HepG2 (cell line): Measurements from ENCODE around the gene ST14. TPM values are rescaled to one million over a fixed set of nuclear protein-coding genes. Genes with fewer than 3 reads are reported as not detected.

Source experiments
- AHR ChIP-seq: IDR thresholded peaks from 2 replicates; pipeline ENCODE4 v1.6.1; 2018; ENCODE audit warnings: missing genetic modification reagents, missing compliant biosample characterization
- CTCF ChIP-seq: sonication (generic); formaldehyde crosslinking; IDR thresholded peaks from 2 replicates; pipeline ENCODE4 v1.5.0; 2020; ENCODE audit warnings: mild to moderate bottlenecking, missing genetic modification reagents, moderate library complexity
- ELF4 ChIP-seq: sonication (generic); formaldehyde crosslinking; IDR thresholded peaks from 2 replicates; pipeline ENCODE4 v1.5.0; 2020; ENCODE audit warnings: missing genetic modification reagents, mild to moderate bottlenecking, moderate library complexity, borderline replicate concordance
- KAT8 ChIP-seq: IDR thresholded peaks from 2 replicates; pipeline ENCODE4 v1.6.1; 2016; ENCODE audit warnings: missing genetic modification reagents, missing compliant biosample characterization
- KMT2B ChIP-seq: IDR thresholded peaks from 2 replicates; pipeline ENCODE4 v1.6.1; 2016; ENCODE audit warnings: missing genetic modification reagents, missing compliant biosample characterization
- PCBP1 ChIP-seq: fragments of 200-400 bp; formaldehyde crosslinking; IDR thresholded peaks from 2 replicates; pipeline ENCODE4 v1.6.1; 2017; ENCODE audit warnings: mild to moderate bottlenecking, low read depth, low read length, borderline replicate concordance
- RAD51 ChIP-seq: fragments of 450-650 bp; IDR thresholded peaks from 2 replicates; pipeline ENCODE4 v1.6.1; 2016; ENCODE audit warnings: borderline replicate concordance
- SP2 ChIP-seq: sonication (generic); formaldehyde crosslinking; IDR thresholded peaks from 2 replicates; pipeline ENCODE4 v1.5.1; 2020; ENCODE audit warnings: mild to moderate bottlenecking, missing genetic modification reagents
- SRSF9 ChIP-seq: fragments of 200-400 bp; formaldehyde crosslinking; IDR thresholded peaks from 2 replicates; pipeline ENCODE4 v1.6.1; 2018; ENCODE audit warnings: borderline replicate concordance, mild to moderate bottlenecking, low read depth, low read length; ENCODE audit not compliant: insufficient read depth, poor library complexity, severe bottlenecking
- THRA ChIP-seq: sonication (generic); formaldehyde crosslinking; IDR thresholded peaks from 2 replicates; pipeline ENCODE4 v1.4.0; 2020; ENCODE audit warnings: missing genetic modification reagents, borderline replicate concordance
- ZMYM3 ChIP-seq: sonication (generic); formaldehyde crosslinking; IDR thresholded peaks from 2 replicates; pipeline ENCODE4 v1.5.1; 2020; ENCODE audit warnings: mild to moderate bottlenecking, missing genetic modification reagents
- ZNF264 ChIP-seq: sonication (generic); formaldehyde crosslinking; IDR thresholded peaks from 2 replicates; pipeline ENCODE4 v1.4.0; 2020; ENCODE audit warnings: missing genetic modification reagents
- ZNF44 ChIP-seq: sonication (generic); formaldehyde crosslinking; IDR thresholded peaks from 2 replicates; pipeline ENCODE4 v1.5.1; 2020; ENCODE audit warnings: mild to moderate bottlenecking, missing genetic modification reagents
- ZNF563 ChIP-seq: sonication (generic); formaldehyde crosslinking; IDR thresholded peaks from 2 replicates; pipeline ENCODE4 v1.8.0; 2022; ENCODE audit warnings: mild to moderate bottlenecking, moderate library complexity, missing genetic modification reagents
- ZNF616 ChIP-seq: sonication (generic); formaldehyde crosslinking; IDR thresholded peaks from 2 replicates; pipeline ENCODE4 v1.5.0; 2020; ENCODE audit warnings: low read depth, mild to moderate bottlenecking, missing genetic modification reagents
- ZSCAN29 ChIP-seq: sonication (generic); formaldehyde crosslinking; conservative IDR thresholded peaks from 2 replicates; pipeline ENCODE4 v1.4.0; 2020; ENCODE audit warnings: mild to moderate bottlenecking, missing genetic modification reagents
- polyA plus RNA-seq, 8 experiments: library from polyadenylated mRNA; depleted of rRNA in 3 of 8; stranded (reverse) in 7 of 8; unstranded in 1 of 8; fragments of >200 nt; fragmentation: Illumina TruSeq in 4 of 8; extraction: Trizol in 4 of 8; gene quantifications; 2 replicates each; pipeline versions ENCODE4 v1.2.1 to v1.2.3, GENCODE V29; 2011 to 2016; ENCODE audit warnings: low read depth in 4 of 8, missing spikeins in 1 of 8, mixed read lengths in 1 of 8; ENCODE audit not compliant: insufficient read depth in 1 of 8
- total RNA-seq, 5 experiments: library from RNA; depleted of rRNA; stranded (reverse); fragments of >200 nt; fragmentation: Illumina TruSeq; extraction: Trizol; gene quantifications; 2 replicates each; pipeline ENCODE4 v1.2.3, GENCODE V29; 2016; ENCODE audit warnings: low read depth in 1 of 5
- TF ChIP-seq, protein P1 (sequence below): sonication (generic); IDR thresholded peaks from 2 replicates; pipeline ENCODE4 v1.6.1; 2016; ENCODE audit warnings: low read depth, borderline replicate concordance
- TF ChIP-seq, protein P2 (sequence below): sonication (generic); formaldehyde crosslinking; IDR thresholded peaks from 2 replicates; pipeline ENCODE4 v1.4.0; 2020; ENCODE audit warnings: mild to moderate bottlenecking, missing genetic modification reagents
- TF ChIP-seq, protein P3 (sequence below): sonication (generic); formaldehyde crosslinking; IDR thresholded peaks from 2 replicates; pipeline ENCODE4 v1.4.0; 2020; ENCODE audit warnings: mild to moderate bottlenecking, low read depth, missing genetic modification reagents
- TF ChIP-seq, protein P4 (sequence below), 2 experiments: IDR thresholded peaks; 2 replicates each; pipeline ENCODE4 v1.6.1; 2011 to 2012; ENCODE audit warnings: low read length in 2 of 2, borderline replicate concordance in 1 of 2, low read depth in 1 of 2, mild to moderate bottlenecking in 1 of 2, moderate library complexity in 1 of 2

ST14 gene
- total and polyA plus RNA-seq, 2 of the 13 experiments (the other 11 are each of a cell fraction or from before 2014, with no cell fraction given), result 0.88 to 1.4 TPM

- TF ChIP-seq, protein P1, sequence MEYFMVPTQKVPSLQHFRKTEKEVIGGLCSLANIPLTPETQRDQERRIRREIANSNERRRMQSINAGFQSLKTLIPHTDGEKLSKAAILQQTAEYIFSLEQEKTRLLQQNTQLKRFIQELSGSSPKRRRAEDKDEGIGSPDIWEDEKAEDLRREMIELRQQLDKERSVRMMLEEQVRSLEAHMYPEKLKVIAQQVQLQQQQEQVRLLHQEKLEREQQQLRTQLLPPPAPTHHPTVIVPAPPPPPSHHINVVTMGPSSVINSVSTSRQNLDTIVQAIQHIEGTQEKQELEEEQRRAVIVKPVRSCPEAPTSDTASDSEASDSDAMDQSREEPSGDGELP, result peak; percentile 94
- TF ChIP-seq SP2 (CRISPR knock-in tag), result no peak
- TF ChIP-seq ZNF563 (CRISPR knock-in tag), result no peak
- TF ChIP-seq RAD51, result no peak
- TF ChIP-seq, protein P2, sequence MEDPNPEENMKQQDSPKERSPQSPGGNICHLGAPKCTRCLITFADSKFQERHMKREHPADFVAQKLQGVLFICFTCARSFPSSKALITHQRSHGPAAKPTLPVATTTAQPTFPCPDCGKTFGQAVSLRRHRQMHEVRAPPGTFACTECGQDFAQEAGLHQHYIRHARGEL, result no peak
- TF ChIP-seq, protein P3, sequence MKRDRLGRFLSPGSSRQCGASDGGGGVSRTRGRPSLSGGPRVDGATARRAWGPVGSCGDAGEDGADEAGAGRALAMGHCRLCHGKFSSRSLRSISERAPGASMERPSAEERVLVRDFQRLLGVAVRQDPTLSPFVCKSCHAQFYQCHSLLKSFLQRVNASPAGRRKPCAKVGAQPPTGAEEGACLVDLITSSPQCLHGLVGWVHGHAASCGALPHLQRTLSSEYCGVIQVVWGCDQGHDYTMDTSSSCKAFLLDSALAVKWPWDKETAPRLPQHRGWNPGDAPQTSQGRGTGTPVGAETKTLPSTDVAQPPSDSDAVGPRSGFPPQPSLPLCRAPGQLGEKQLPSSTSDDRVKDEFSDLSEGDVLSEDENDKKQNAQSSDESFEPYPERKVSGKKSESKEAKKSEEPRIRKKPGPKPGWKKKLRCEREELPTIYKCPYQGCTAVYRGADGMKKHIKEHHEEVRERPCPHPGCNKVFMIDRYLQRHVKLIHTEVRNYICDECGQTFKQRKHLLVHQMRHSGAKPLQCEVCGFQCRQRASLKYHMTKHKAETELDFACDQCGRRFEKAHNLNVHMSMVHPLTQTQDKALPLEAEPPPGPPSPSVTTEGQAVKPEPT (CRISPR knock-in tag), result no peak
- TF ChIP-seq ZNF44 (CRISPR knock-in tag), result no peak
- peak; percentile 13; the same call in 1 of the 2 replicates for TF ChIP-seq ZMYM3 (CRISPR knock-in tag)
- TF ChIP-seq THRA (CRISPR knock-in tag), result no peak
- 0 out of 2 replicates have a peak, but pooled peaks have one; percentile 40 for TF ChIP-seq ZSCAN29
- TF ChIP-seq KMT2B (CRISPR knock-in tag), result no peak
- TF ChIP-seq PCBP1, result no peak
- no peak for TF ChIP-seq KAT8 (CRISPR knock-in tag)
- TF ChIP-seq AHR, result no peak
- no peak for TF ChIP-seq SRSF9
- TF ChIP-seq, protein P4, sequence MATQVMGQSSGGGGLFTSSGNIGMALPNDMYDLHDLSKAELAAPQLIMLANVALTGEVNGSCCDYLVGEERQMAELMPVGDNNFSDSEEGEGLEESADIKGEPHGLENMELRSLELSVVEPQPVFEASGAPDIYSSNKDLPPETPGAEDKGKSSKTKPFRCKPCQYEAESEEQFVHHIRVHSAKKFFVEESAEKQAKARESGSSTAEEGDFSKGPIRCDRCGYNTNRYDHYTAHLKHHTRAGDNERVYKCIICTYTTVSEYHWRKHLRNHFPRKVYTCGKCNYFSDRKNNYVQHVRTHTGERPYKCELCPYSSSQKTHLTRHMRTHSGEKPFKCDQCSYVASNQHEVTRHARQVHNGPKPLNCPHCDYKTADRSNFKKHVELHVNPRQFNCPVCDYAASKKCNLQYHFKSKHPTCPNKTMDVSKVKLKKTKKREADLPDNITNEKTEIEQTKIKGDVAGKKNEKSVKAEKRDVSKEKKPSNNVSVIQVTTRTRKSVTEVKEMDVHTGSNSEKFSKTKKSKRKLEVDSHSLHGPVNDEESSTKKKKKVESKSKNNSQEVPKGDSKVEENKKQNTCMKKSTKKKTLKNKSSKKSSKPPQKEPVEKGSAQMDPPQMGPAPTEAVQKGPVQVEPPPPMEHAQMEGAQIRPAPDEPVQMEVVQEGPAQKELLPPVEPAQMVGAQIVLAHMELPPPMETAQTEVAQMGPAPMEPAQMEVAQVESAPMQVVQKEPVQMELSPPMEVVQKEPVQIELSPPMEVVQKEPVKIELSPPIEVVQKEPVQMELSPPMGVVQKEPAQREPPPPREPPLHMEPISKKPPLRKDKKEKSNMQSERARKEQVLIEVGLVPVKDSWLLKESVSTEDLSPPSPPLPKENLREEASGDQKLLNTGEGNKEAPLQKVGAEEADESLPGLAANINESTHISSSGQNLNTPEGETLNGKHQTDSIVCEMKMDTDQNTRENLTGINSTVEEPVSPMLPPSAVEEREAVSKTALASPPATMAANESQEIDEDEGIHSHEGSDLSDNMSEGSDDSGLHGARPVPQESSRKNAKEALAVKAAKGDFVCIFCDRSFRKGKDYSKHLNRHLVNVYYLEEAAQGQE (IDR thresholded peaks at IDR 0.05; ENCODE audit: borderline replicate concordance in 1 of 2, low read depth in 1 of 2, low read length in 2 of 2), result no peak
- TF ChIP-seq CTCF (CRISPR knock-in tag), result no peak
- no peak for TF ChIP-seq ZNF264
- TF ChIP-seq ZNF616 (CRISPR knock-in tag), result no peak
- no peak for TF ChIP-seq ELF4 (CRISPR knock-in tag)
Measured at GRCh38 chr11:130145311-130145812, 14.2 kb upstream of the ST14 start (continued).
